Caco-2 (cell line): ENCODE data around the gene CFAP251. TPM values are rescaled to one million over a fixed set of nuclear protein-coding genes. Genes with fewer than 3 reads are reported as not detected.

Source experiments
- BruUV-seq: library from RNA; stranded (reverse); fragments of 400-500 nt; replicated peaks from 2 replicates; lab custom pipeline; 2021; lab: Mats Ljungman, UMichigan
- CTCF ChIA-PET: fragments of 300-600 bp; sonication (Branson Sonifier 250); formaldehyde crosslinking; loops from one replicate; lab custom pipeline; 2022; ENCODE audit warnings: antibody characterized with exemption; lab: Charles Lee
- POLR2A ChIA-PET: fragments of 300-600 bp; sonication (Branson Sonifier 250); formaldehyde crosslinking; loops from one replicate; lab custom pipeline; 2022; ENCODE audit warnings: antibody characterized with exemption; lab: Charles Lee
- DNase-seq, 2 experiments: peaks; one replicate each; pipeline versions ENCODE4 v3.0.0 to v3.0.0-alpha.2; 2020 to 2022
- H3K27me3 ChIP-seq: replicated peaks from 2 replicates; pipeline ENCODE4 v1.6.0; 2011; ENCODE audit warnings: low read length; ENCODE audit not compliant: control insufficient read depth, insufficient read depth
- H3K36me3 ChIP-seq: 2 replicates; pipeline ENCODE4 v1.5.1; 2011; ENCODE audit warnings: low read length; ENCODE audit not compliant: control insufficient read depth, insufficient read depth
- H3K4me1 ChIP-seq: fragments of 250-450 bp; sonication (Bioruptor Pico); 2 replicates; pipeline ENCODE4 v1.5.1; 2020; ENCODE audit warnings: mild to moderate bottlenecking
- H3K4me3 ChIP-seq: 2 replicates; pipeline ENCODE4 v1.5.1; 2011; ENCODE audit warnings: low read depth, mild to moderate bottlenecking, control low read depth, low read length
- H3K9me3 ChIP-seq: fragments of 250-450 bp; sonication (Bioruptor Pico); 2 replicates; pipeline ENCODE4 v1.5.1; 2020; ENCODE audit warnings: mild to moderate bottlenecking, moderate library complexity
- H3K27ac Mint-ChIP-seq: one replicate; pipeline ENCODE4 v1.8.0; 2022; ENCODE audit warnings: mixed read lengths; ENCODE audit not compliant: unreplicated experiment
- H3K27me3 Mint-ChIP-seq: one replicate; pipeline ENCODE4 v1.8.0; 2022; ENCODE audit warnings: mixed read lengths; ENCODE audit not compliant: insufficient read depth, unreplicated experiment
- H3K36me3 Mint-ChIP-seq: one replicate; pipeline ENCODE4 v1.8.0; 2022; ENCODE audit warnings: mild to moderate bottlenecking, mixed read lengths; ENCODE audit not compliant: insufficient read depth, unreplicated experiment
- H3K4me1 Mint-ChIP-seq: one replicate; pipeline ENCODE4 v1.8.0; 2022; ENCODE audit warnings: low read depth, mixed read lengths; ENCODE audit not compliant: unreplicated experiment
- H3K4me3 Mint-ChIP-seq: one replicate; pipeline ENCODE4 v1.8.0; 2022; ENCODE audit warnings: mild to moderate bottlenecking, moderate library complexity, mixed read lengths; ENCODE audit not compliant: unreplicated experiment
- H3K9me3 Mint-ChIP-seq: one replicate; pipeline ENCODE4 v1.8.0; 2022; ENCODE audit warnings: mixed read lengths; ENCODE audit not compliant: unreplicated experiment
- intact Hi-C: fragments of 100-400 bp; cut with micrococcal nuclease; formaldehyde crosslinking; loops from one replicate; pipeline ENCODE4 v1.10.0; 2022; ENCODE audit not compliant: unreplicated experiment
- total RNA-seq: library from RNA; stranded (reverse); gene quantifications from 2 replicates; pipeline ENCODE4 v1.2.3, GENCODE V29; 2022
- TF ChIP-seq, protein P1 (sequence below), 2 experiments: fragments of 200-600 bp in 1 of 2; IDR thresholded peaks; 1 replicate in 1 of 2; 2 replicates in 1 of 2; pipeline versions ENCODE4 v1.5.1 to v1.8.0; 2011 to 2022; ENCODE audit warnings: antibody characterized with exemption in 1 of 2, control low read depth in 1 of 2, inconsistent platforms in 1 of 2, low read depth in 1 of 2, low read length in 1 of 2, mild to moderate bottlenecking in 1 of 2, moderate library complexity in 1 of 2; ENCODE audit not compliant: insufficient read depth in 1 of 2, severe bottlenecking in 1 of 2, unreplicated experiment in 1 of 2

CFAP251 gene
- total RNA-seq, 1 experiment from 2014 or later, result 1.2 TPM

GRCh38 chr12:121905746-121906145 is 12.6 kb upstream of the CFAP251 start:
- H3K4me3 Mint-ChIP-seq, result no peak overlapping the region
- H3K4me1 Mint-ChIP-seq, result no peaks in the 10 kb centered on the region
- intact Hi-C loops, result no loop called here
- TF ChIP-seq, protein P1, sequence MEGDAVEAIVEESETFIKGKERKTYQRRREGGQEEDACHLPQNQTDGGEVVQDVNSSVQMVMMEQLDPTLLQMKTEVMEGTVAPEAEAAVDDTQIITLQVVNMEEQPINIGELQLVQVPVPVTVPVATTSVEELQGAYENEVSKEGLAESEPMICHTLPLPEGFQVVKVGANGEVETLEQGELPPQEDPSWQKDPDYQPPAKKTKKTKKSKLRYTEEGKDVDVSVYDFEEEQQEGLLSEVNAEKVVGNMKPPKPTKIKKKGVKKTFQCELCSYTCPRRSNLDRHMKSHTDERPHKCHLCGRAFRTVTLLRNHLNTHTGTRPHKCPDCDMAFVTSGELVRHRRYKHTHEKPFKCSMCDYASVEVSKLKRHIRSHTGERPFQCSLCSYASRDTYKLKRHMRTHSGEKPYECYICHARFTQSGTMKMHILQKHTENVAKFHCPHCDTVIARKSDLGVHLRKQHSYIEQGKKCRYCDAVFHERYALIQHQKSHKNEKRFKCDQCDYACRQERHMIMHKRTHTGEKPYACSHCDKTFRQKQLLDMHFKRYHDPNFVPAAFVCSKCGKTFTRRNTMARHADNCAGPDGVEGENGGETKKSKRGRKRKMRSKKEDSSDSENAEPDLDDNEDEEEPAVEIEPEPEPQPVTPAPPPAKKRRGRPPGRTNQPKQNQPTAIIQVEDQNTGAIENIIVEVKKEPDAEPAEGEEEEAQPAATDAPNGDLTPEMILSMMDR (IDR thresholded peaks at IDR 0.05; ENCODE audit: insufficient read depth in 1 of 2, low read depth in 1 of 2, low read length in 1 of 2, severe bottlenecking in 1 of 2, unreplicated experiment in 1 of 2), result no peak
- H3K36me3 Mint-ChIP-seq, result peaks cover 63% of the 10 kb centered on the region
- no peak for DNase-seq
- Histone ChIP-seq H3K9me3 (no peaks in the 10 kb centered on the region), H3K36me3 (no peaks in the 10 kb centered on the region; the same call in none of the 2 replicates), H3K4me1 (no peaks in the 10 kb centered on the region), H3K4me3 (no peak overlapping the region), H3K27me3 (no peaks in the 10 kb centered on the region)
- H3K27me3 Mint-ChIP-seq, result no peaks in the 10 kb centered on the region
- H3K9me3 Mint-ChIP-seq, result no peaks in the 10 kb centered on the region
- H3K27ac Mint-ChIP-seq, result no peak overlapping the region
- POLR2A ChIA-PET, result no interaction called here
- BruUV-seq, result no TSS peak
- CTCF ChIA-PET, result interaction anchor here (0.9 kb wide), 1 partner anchor 111 kb away, joined by 3 read pairs; no protein-coding TSS in a partner anchor

DNA sequence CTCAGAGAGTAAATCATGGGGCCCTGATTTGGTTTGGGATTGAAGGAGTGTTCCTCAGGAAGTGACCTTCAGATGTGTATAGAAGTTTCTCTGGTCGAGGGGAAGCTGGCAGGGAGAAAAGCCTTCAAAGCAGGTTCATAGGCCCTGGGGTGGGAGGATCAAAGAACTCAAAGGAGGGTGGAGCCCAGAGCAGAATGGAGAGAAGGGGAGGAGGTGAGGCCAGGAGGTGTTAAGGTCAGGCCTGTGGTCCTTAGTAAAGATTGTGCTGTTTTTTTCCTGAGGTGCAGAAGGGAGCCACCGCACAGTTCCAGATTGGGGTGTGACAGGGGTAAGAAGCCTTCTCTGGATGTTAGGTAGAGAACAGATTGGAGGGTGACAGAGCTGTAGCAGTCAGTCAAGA is 9.7 kb upstream of the CFAP251 start:
- H3K27ac Mint-ChIP-seq, result peak overlapping the region; percentile 14
- no peaks in the 10 kb centered on the region for H3K4me1 Mint-ChIP-seq
- no peaks in the 10 kb centered on the region for H3K9me3 Mint-ChIP-seq
- POLR2A ChIA-PET, result no interaction called here
- no peaks in the 10 kb centered on the region for H3K9me3 ChIP-seq
- H3K4me1 ChIP-seq, result no peaks in the 10 kb centered on the region
- no peak overlapping the region for H3K4me3 ChIP-seq
- peaks cover 67% of the 10 kb centered on the region for H3K36me3 Mint-ChIP-seq
- H3K27me3 Mint-ChIP-seq, result no peaks in the 10 kb centered on the region
- CTCF ChIA-PET, result no interaction called here
- TF ChIP-seq, protein P1 (IDR thresholded peaks at IDR 0.05; ENCODE audit: insufficient read depth in 1 of 2, low read depth in 1 of 2, low read length in 1 of 2, severe bottlenecking in 1 of 2, unreplicated experiment in 1 of 2), result no peak
- intact Hi-C loops, result no loop called here
- no peak for DNase-seq
- no peaks in the 10 kb centered on the region for H3K27me3 ChIP-seq
- no TSS peak for BruUV-seq
- no peak overlapping the region for H3K4me3 Mint-ChIP-seq
- H3K36me3 ChIP-seq, result no peaks in the 10 kb centered on the region; the same call in 1 of the 2 replicates

DNA sequence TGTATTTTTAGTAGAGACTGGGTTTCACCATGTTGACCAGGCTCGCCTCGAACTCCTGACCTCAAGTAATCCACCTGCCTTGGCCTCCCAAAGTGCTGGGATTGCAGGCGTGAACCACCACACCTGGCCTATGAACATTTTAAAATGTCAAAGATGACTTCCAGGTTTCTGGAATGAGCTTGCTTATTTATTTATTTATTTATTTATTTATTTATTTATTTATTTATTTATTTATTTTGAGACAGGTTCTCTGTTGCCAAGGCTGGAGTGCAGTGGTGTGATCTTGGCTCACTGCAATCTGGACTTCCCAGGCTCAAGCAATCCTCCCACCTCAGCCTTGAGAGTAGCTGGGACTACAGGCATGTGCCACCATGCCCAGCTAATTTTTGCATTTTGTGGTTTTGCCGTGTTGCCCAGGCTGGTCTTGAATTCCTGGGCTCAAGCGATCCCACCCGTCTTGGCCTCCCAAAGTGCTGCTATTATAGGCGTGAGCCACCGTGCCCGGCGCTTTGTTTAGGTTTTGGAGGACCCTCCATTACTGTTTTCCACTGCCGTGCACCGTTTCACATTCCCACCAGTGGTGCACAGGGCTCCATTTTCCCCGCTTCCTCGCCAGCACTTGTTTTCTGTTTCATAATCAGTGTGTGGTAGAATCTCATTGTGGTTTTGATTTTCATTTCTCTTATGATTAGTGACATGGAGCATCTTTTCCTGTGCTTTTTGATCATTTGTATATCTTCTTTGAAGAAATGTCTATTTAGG is 6.4 kb upstream of the CFAP251 start:
- Mint-ChIP-seq H3K4me3 (no peak overlapping the region), H3K4me1 (no peaks in the 10 kb centered on the region), H3K9me3 (no peaks in the 10 kb centered on the region), H3K27ac (no peak overlapping the region), H3K36me3 (peaks cover 58% of the 10 kb centered on the region), H3K27me3 (no peaks in the 10 kb centered on the region)
- POLR2A ChIA-PET, result interaction anchor here (0.6 to 0.7 kb wide), 2 partner anchors 118 to 387 kb away, joined by 3 to 4 read pairs; no protein-coding TSS in a partner anchor
- no peak overlapping the region for H3K4me3 ChIP-seq
- no peaks in the 10 kb centered on the region for H3K27me3 ChIP-seq
- no peaks in the 10 kb centered on the region for H3K36me3 ChIP-seq
- H3K9me3 ChIP-seq, result no peaks in the 10 kb centered on the region
- no peaks in the 10 kb centered on the region for H3K4me1 ChIP-seq
- CTCF ChIA-PET, result no interaction called here
- intact Hi-C loops, result no loop called here
- TF ChIP-seq, protein P1 (IDR thresholded peaks at IDR 0.05; ENCODE audit: insufficient read depth in 1 of 2, low read depth in 1 of 2, low read length in 1 of 2, severe bottlenecking in 1 of 2, unreplicated experiment in 1 of 2), result no peak
- BruUV-seq, result no TSS peak
- DNase-seq, result no peak
